Fibroblast of lung (primary cell): ENCODE data around the gene DEPDC1B. TPM values are rescaled to one million over a fixed set of nuclear protein-coding genes. Genes with fewer than 3 reads are reported as not detected.

Source experiments
- DNase-seq, 2 donors: peaks; one replicate each; pipeline versions ENCODE4 v3.0.0 to v3.0.0-alpha.2; 2010; ENCODE audit warnings: low read depth in 2 of 2
- H2AFZ ChIP-seq: 2 replicates; pipeline ENCODE4 v1.5.1; 2012; ENCODE audit warnings: low read length, control low read depth, inconsistent platforms
- H3K27ac ChIP-seq: 2 replicates; pipeline ENCODE4 v1.5.1; 2011; ENCODE audit warnings: low read length, control low read depth; ENCODE audit not compliant: insufficient read depth
- H3K27me3 ChIP-seq: 2 replicates; pipeline ENCODE4 v1.5.1; 2011; ENCODE audit warnings: mild to moderate bottlenecking, low read length; ENCODE audit not compliant: control insufficient read depth, insufficient read depth
- H3K36me3 ChIP-seq: 2 replicates; pipeline ENCODE4 v1.5.1; 2011; ENCODE audit warnings: low read length; ENCODE audit not compliant: control insufficient read depth, insufficient read depth
- H3K4me1 ChIP-seq: 2 replicates; pipeline ENCODE4 v1.5.1; 2011; ENCODE audit warnings: low read length; ENCODE audit not compliant: control insufficient read depth, insufficient read depth; ENCODE audit errors: extremely low read depth
- H3K4me2 ChIP-seq: 2 replicates; pipeline ENCODE4 v1.5.1; 2011; ENCODE audit warnings: low read length, control low read depth; ENCODE audit not compliant: insufficient read depth; ENCODE audit errors: extremely low read depth
- H3K4me3 ChIP-seq, 4 experiments: fragments of 200-600 bp in 1 of 4; sonication (generic) in 1 of 4; replicated peaks in 1 of 4; 2 replicates each; pipeline ENCODE4 v1.5.1; 2011 to 2016; ENCODE audit warnings: low read length in 4 of 4, low read depth in 3 of 4, mild to moderate bottlenecking in 3 of 4, control low read depth in 2 of 4, inconsistent platforms in 1 of 4, mixed read lengths in 1 of 4; ENCODE audit not compliant: insufficient read depth in 1 of 4; ENCODE audit errors: control extremely low read depth in 1 of 4
- H3K79me2 ChIP-seq: 2 replicates; pipeline ENCODE4 v1.5.1; 2012; ENCODE audit warnings: mild to moderate bottlenecking, low read length, inconsistent platforms; ENCODE audit not compliant: control insufficient read depth, insufficient read depth
- H3K9ac ChIP-seq: 2 replicates; pipeline ENCODE4 v1.5.1; 2011; ENCODE audit warnings: mild to moderate bottlenecking, low read length, control low read depth; ENCODE audit not compliant: insufficient read depth
- H3K9me3 ChIP-seq: 2 replicates; pipeline ENCODE4 v1.5.1; 2012; ENCODE audit warnings: low read depth, low read length; ENCODE audit not compliant: control insufficient read depth, insufficient read depth
- H4K20me1 ChIP-seq: 2 replicates; pipeline ENCODE4 v1.5.1; 2011; ENCODE audit warnings: low read length; ENCODE audit not compliant: control insufficient read depth, insufficient read depth; ENCODE audit errors: extremely low read depth
- EZH2 ChIP-seq: IDR thresholded peaks from 2 replicates; pipeline ENCODE4 v1.5.1; 2012; ENCODE audit warnings: low read length, control low read depth, mild to moderate bottlenecking; ENCODE audit errors: missing control alignments
- polyA plus RNA-seq, 2 donors: library from polyadenylated mRNA; depleted of rRNA in 1 of 2; stranded (reverse) in 1 of 2; unstranded in 1 of 2; fragments of >200 nt; gene quantifications; 2 replicates each; pipeline ENCODE4 v1.2.1, GENCODE V29; 2011 to 2012; ENCODE audit warnings: missing spikeins in 1 of 2
- total RNA-seq: library from RNA; depleted of rRNA; stranded (reverse); fragments of >200 nt; gene quantifications from 2 replicates; pipeline ENCODE4 v1.2.1, GENCODE V29; 2014
- TF ChIP-seq, protein P1 (sequence below), 2 donors: IDR thresholded peaks in 1 of 2; conservative IDR thresholded peaks in 1 of 2; 1 replicate in 1 of 2; 2 replicates in 1 of 2; pipeline ENCODE4 v1.5.1; 2011 to 2012; ENCODE audit warnings: low read length in 2 of 2, control low read depth in 1 of 2, inconsistent platforms in 1 of 2, low read depth in 1 of 2, mild to moderate bottlenecking in 1 of 2

Gene DEPDC1B
- total and polyA plus RNA-seq, 2 donors (not counting 1 experiment from before 2014, with no cell fraction given) = 2.5 to 3.2 TPM

DNA sequence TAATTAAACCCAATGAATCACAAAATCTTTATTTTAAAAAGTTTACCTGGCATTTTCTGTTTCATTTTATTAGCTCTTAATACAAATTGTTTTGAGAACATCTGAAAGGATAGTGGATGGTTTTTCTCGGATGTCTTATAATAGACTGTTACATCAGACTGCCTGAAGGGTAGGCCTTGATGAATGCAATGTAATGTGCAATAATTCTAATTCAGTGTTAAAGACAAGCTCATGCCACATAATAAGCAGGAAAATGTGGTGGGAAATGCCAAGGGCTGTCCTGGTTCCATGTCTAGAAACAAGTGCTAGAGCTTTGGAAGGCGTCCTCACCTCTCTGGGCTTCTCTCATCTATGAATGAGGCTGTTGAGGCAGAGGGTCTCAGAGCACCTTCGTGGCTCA is 148.1 kb downstream of the DEPDC1B start:
- H3K27me3 ChIP-seq = no peaks in the 10 kb centered on the region
- no peak overlapping the region for H3K4me3 ChIP-seq
- no peaks in the 10 kb centered on the region for H3K79me2 ChIP-seq
- no peaks in the 10 kb centered on the region for H3K4me1 ChIP-seq
- H3K27ac ChIP-seq = no peak overlapping the region
- TF ChIP-seq, protein P1, sequence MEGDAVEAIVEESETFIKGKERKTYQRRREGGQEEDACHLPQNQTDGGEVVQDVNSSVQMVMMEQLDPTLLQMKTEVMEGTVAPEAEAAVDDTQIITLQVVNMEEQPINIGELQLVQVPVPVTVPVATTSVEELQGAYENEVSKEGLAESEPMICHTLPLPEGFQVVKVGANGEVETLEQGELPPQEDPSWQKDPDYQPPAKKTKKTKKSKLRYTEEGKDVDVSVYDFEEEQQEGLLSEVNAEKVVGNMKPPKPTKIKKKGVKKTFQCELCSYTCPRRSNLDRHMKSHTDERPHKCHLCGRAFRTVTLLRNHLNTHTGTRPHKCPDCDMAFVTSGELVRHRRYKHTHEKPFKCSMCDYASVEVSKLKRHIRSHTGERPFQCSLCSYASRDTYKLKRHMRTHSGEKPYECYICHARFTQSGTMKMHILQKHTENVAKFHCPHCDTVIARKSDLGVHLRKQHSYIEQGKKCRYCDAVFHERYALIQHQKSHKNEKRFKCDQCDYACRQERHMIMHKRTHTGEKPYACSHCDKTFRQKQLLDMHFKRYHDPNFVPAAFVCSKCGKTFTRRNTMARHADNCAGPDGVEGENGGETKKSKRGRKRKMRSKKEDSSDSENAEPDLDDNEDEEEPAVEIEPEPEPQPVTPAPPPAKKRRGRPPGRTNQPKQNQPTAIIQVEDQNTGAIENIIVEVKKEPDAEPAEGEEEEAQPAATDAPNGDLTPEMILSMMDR (conservative IDR thresholded peaks at IDR 0.05 in 1 of 2, IDR thresholded peaks at IDR 0.05 in 1 of 2; ENCODE audit: low read depth in 1 of 2, low read length in 2 of 2) = no peak
- TF ChIP-seq EZH2 = no peak
- H3K9ac ChIP-seq = no peak overlapping the region
- H4K20me1 ChIP-seq = no peaks in the 10 kb centered on the region
- no peak overlapping the region for H3K4me2 ChIP-seq
- DNase-seq = no peak
- no peaks in the 10 kb centered on the region for H3K36me3 ChIP-seq
- no peak overlapping the region for H2AFZ ChIP-seq
- H3K9me3 ChIP-seq = no peaks in the 10 kb centered on the region

DNA sequence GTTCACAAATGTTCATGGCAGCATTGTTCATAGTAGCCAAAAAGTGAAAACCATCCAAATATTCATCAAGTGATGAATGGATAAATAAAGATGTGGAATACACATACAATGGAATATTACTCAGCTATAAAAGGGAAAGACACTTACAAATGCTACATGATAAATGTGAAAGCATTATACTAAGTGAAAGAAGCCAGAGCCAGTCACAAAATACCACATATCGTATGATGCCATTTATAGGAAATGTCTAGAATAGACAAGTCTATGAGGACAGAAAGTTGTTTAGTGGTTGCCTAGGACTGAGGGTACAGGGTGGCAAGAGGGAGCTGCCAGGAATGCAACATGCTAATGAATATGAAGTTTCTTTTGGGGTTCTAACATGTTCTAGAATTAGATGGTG is 148.7 kb downstream of the DEPDC1B start:
- DNase-seq = no peak
- no peaks in the 10 kb centered on the region for H3K27me3 ChIP-seq
- H3K36me3 ChIP-seq = no peaks in the 10 kb centered on the region
- no peak overlapping the region for H3K9ac ChIP-seq
- H2AFZ ChIP-seq = no peak overlapping the region
- H3K9me3 ChIP-seq = no peaks in the 10 kb centered on the region
- TF ChIP-seq, protein P1 (conservative IDR thresholded peaks at IDR 0.05 in 1 of 2, IDR thresholded peaks at IDR 0.05 in 1 of 2; ENCODE audit: low read depth in 1 of 2, low read length in 2 of 2) = no peak
- no peak for TF ChIP-seq EZH2
- no peaks in the 10 kb centered on the region for H3K4me1 ChIP-seq
- H4K20me1 ChIP-seq = no peaks in the 10 kb centered on the region
- H3K79me2 ChIP-seq = no peaks in the 10 kb centered on the region
- H3K27ac ChIP-seq = no peak overlapping the region
- H3K4me2 ChIP-seq = no peak overlapping the region
- no peak overlapping the region for H3K4me3 ChIP-seq

DNA sequence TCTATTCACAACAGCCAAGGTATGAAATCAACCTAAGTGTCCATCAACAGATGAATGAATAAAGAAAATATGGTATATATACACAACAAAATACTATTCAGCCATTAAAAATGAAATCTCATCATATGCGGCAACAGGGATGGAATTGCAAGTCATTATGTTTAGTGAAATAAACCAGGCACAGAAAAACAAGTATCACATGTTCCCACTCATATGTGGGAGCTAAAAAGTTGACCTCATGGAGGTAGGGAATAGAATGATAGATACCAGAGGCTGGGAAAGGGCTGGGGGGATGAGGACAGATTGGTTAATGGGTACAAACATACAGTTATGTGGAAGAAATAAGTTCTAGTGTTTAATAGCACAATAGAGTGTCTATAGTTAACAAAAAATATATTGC is 149.7 kb downstream of the DEPDC1B start:
- no peaks in the 10 kb centered on the region for H3K27me3 ChIP-seq
- H3K79me2 ChIP-seq = no peaks in the 10 kb centered on the region
- H3K4me1 ChIP-seq = no peaks in the 10 kb centered on the region
- no peaks in the 10 kb centered on the region for H3K36me3 ChIP-seq
- H3K4me2 ChIP-seq = no peak overlapping the region
- no peaks in the 10 kb centered on the region for H4K20me1 ChIP-seq
- DNase-seq = no peak
- no peak overlapping the region for H3K27ac ChIP-seq
- H3K4me3 ChIP-seq = no peak overlapping the region
- H3K9ac ChIP-seq = no peak overlapping the region
- H3K9me3 ChIP-seq = no peaks in the 10 kb centered on the region
- H2AFZ ChIP-seq = no peak overlapping the region
- TF ChIP-seq, protein P1 (conservative IDR thresholded peaks at IDR 0.05 in 1 of 2, IDR thresholded peaks at IDR 0.05 in 1 of 2; ENCODE audit: low read depth in 1 of 2, low read length in 2 of 2) = no peak
- no peak for TF ChIP-seq EZH2
